Fibroblast of skin of left quadriceps (primary cell): ENCODE data around the gene ECM2.

Experiments
- DNase-seq, 2 experiments: peaks; one replicate each; pipeline ENCODE4 v3.0.0-alpha.2; 2013; ENCODE audit warnings: low read depth in 2 of 2

ECM2 gene

DNA sequence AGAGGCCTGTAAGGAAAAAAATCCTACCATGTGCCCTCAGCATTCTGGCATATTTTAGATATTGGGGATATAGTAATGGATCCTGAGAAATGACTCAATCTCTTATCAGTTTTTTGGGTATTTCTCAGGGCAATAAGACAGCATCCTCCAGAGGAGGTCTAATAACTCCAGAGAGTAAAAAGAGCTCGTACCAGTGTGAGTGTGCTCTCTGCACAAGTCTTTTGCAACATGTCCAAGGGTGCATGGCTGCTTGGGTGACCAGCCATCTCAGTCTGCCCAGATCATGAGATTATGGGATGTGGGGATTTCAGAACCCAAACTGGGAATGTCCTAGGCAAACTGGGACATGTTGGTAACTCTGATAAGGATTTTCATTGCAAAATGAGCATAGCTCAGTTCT lies 68.7 kb downstream of the ECM2 start:
- DNase-seq, result no peak

DNA sequence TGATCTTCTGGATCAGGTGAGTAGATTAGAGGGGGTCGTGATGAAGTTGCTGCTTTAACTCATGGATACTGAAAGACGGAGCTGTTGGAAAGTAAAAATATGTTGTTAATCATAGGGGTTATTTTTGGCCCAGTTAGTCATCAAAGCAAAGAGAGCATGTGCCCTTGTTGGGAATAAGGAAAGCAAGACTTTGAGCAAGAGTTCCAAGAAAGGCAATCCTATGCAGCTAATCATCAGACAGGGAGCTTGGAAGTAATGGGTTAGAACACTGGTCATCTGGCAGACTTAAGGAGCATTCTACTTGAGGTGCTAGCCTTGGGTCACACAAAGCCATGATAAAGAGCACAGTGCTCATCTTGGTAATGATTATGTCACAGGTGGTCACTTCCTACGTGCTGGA lies 71.8 kb downstream of the ECM2 start:
- DNase-seq, result peak; percentile 83 to 84

DNA sequence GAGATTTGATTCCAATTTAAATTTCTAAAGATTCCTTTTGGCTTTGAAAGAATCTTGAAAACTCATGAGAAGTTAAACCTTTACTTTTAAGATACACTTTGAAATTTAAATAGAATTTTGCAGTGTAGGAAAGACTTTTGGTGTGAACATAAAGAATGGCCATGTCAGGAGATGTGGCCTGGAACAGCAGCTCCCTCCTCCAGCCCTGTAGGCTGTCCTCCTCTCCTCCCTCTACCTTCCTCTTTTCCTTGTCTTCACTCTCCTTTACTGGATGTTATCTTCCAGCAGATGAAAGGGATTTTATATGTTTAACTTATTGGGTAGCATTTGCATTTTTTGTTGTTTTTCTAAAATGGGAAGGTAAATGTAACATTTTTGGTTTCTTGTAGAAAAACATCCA lies 72.4 kb downstream of the ECM2 start:
- no peak for DNase-seq

DNA sequence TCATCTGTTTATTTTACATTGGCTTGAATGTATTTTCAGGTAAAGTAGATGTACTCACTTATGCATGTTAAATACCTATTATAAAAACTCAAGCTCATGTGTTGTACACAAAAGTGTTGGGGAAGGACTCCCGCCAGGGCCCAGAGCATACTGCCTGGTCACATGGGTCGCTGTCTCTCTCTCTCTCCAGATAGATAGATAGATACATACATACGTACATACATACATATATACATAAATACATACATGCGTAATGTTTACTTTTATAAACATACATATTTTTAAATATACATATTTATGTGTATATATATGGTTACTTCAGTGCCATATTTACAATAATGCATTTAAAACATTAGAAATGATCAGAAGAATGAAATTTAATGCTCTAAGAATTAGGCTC lies 78.2 kb downstream of the ECM2 start:
- DNase-seq, result no peak

DNA sequence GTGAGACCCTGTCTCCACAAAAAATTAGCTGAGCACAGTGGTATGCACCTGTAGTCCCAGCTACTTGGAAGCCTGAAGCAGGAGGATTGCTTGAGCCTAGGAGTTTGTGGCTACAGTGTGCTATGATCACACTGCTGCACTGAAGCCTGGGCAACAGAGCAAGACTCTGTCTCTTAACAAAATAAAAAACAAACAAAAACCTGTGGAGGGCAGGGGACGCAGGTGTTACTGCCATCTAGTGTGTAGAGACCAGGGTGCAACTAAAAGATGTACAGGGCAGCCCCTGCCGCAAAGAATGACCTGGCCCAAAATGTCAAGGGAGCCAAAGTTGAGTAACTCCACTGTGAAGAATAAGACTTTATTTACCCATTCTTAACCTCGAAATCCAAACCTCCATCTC lies 80.6 kb downstream of the ECM2 start:
- no peak for DNase-seq

DNA sequence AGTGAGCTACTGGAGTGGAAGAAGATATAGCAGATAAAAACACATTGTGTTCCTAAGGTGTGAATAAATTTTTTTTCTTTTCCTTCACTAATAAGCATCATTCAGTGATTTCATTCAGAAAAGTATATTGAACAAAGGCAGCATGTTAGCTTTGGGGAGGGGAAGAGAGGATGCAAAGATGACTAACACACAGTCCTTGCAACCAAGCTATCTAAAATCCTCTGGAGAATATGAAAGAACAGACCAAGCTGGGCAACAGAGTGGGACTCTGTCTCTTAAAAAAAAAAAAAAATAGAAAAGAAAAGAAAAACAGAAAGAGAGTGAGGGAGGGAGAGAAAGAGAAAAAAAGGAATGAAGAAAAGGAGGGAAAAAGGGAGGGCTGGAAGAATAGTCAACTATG lies 89.3 kb downstream of the ECM2 start:
- DNase-seq, result no peak
